GM12878 (cell line): ENCODE data around the gene USH2A. TPM values are rescaled to one million over a fixed set of nuclear protein-coding genes. Genes with fewer than 3 reads are reported as not detected.

Experiments used
- ATAC-seq: fragments of 200-7000 bp; cut with Tn5 transposase; 3 replicates; pipeline ENCODE4 v1.9.1; 2020; ENCODE audit warnings: mild to moderate bottlenecking, moderate library complexity
- BruUV-seq: library from RNA; stranded (reverse); fragments of 400-500 nt; replicated peaks from 2 replicates; lab custom pipeline; 2021; lab: Mats Ljungman, UMichigan
- CTCF ChIA-PET: fragments of 300-600 bp; sonication (Branson Sonifier 250); formaldehyde crosslinking; extraction: SDS; loops from one replicate; lab custom pipeline; 2021; ENCODE audit warnings: inconsistent platforms; lab: Yijun Ruan, JAX
- POLR2A ChIA-PET: fragments of 350-600 bp; formaldehyde crosslinking; extraction: SDS; loops from one replicate; lab custom pipeline; 2021; ENCODE audit warnings: inconsistent platforms; lab: Charles Lee
- RAD21 ChIA-PET: fragments of 300-600 bp; sonication (Branson Sonifier 250); formaldehyde crosslinking; loops from one replicate; lab custom pipeline; 2023; ENCODE audit warnings: antibody characterized with exemption; ENCODE audit not compliant: unreplicated experiment; lab: Charles Lee
- SMC1A ChIA-PET: fragments of 300-600 bp; sonication (Branson Sonifier 250); formaldehyde crosslinking; loops from one replicate; lab custom pipeline; 2023; ENCODE audit not compliant: unreplicated experiment, uncharacterized antibody; lab: Charles Lee
- DNase-seq: peaks from one replicate; pipeline ENCODE4 v3.0.0-alpha.2; 2011; ENCODE audit warnings: low read depth, low spot score
- FAIRE-seq: peaks from 3 replicates; lab custom pipeline; 2011; peaks lifted over from hg19 to GRCh38; lab: Jason Lieb, UNC
- H2AFZ ChIP-seq: 2 replicates; pipeline ENCODE4 v1.6.0; 2011; ENCODE audit warnings: low read depth, low read length, control low read depth; ENCODE audit not compliant: control insufficient read depth
- H3K27ac ChIP-seq: 2 replicates; pipeline ENCODE4 v1.5.1; 2011; ENCODE audit warnings: control low read depth; ENCODE audit not compliant: control insufficient read depth, insufficient read depth
- H3K27me3 ChIP-seq, 2 experiments: replicated peaks in 1 of 2; 2 replicates each; pipeline versions ENCODE4 v1.6.0 to v1.6.1; 2011; ENCODE audit warnings: low read length in 1 of 2; ENCODE audit not compliant: control insufficient read depth in 2 of 2, insufficient read depth in 2 of 2
- H3K36me3 ChIP-seq, 2 experiments: 2 replicates each; pipeline ENCODE4 v1.5.1; 2011; ENCODE audit warnings: low read length in 1 of 2; ENCODE audit not compliant: control insufficient read depth in 2 of 2, insufficient read depth in 2 of 2
- H3K4me1 ChIP-seq: 2 replicates; pipeline ENCODE4 v1.6.1; 2011; ENCODE audit warnings: mild to moderate bottlenecking, low read length, moderate library complexity, mixed read lengths; ENCODE audit not compliant: control insufficient read depth, insufficient read depth
- H3K4me2 ChIP-seq: 2 replicates; pipeline ENCODE4 v1.6.0; 2011; ENCODE audit warnings: control low read depth; ENCODE audit not compliant: control insufficient read depth, insufficient read depth
- H3K4me3 ChIP-seq: fragments of 200-600 bp; sonication (generic); 2 replicates; pipeline ENCODE4 v1.5.1; 2016
- H3K79me2 ChIP-seq: 2 replicates; pipeline ENCODE4 v1.6.0; 2011; ENCODE audit warnings: low read length; ENCODE audit not compliant: control insufficient read depth, insufficient read depth
- H3K9ac ChIP-seq: 2 replicates; pipeline ENCODE4 v1.8.0; 2011; ENCODE audit warnings: low read length, control low read depth, mixed read lengths; ENCODE audit not compliant: control insufficient read depth, insufficient read depth
- H3K9me3 ChIP-seq: replicated peaks from 3 replicates; pipeline ENCODE4 v1.5.1; 2011; ENCODE audit warnings: mild to moderate bottlenecking, low read length; ENCODE audit not compliant: control insufficient read depth, insufficient read depth
- H4K20me1 ChIP-seq: 2 replicates; pipeline ENCODE4 v1.6.0; 2011; ENCODE audit not compliant: control insufficient read depth, insufficient read depth
- BACH1 ChIP-seq: fragments of 450-650 bp; IDR thresholded peaks from 2 replicates; pipeline ENCODE4 v1.6.1; 2017; ENCODE audit warnings: mild to moderate bottlenecking, borderline replicate concordance
- IRF4 ChIP-seq: IDR thresholded peaks from 2 replicates; pipeline ENCODE4 v1.6.1; 2011; ENCODE audit warnings: low read depth, low read length
- NFYB ChIP-seq: IDR thresholded peaks from 2 replicates; pipeline ENCODE4 v1.6.1; 2011; ENCODE audit warnings: low read depth, mild to moderate bottlenecking, low read length, improper control_type of control experiment, moderate library complexity; ENCODE audit not compliant: insufficient read depth
- NR2C1 ChIP-seq: fragments of 450-650 bp; IDR thresholded peaks from 2 replicates; pipeline ENCODE4 v1.6.1; 2017; ENCODE audit warnings: antibody characterized with exemption, mild to moderate bottlenecking, moderate library complexity
- SMAD1 ChIP-seq: fragments of 450-650 bp; IDR thresholded peaks from 2 replicates; pipeline ENCODE4 v1.6.1; 2018; ENCODE audit warnings: mild to moderate bottlenecking, low read depth; ENCODE audit not compliant: partially characterized antibody
- SREBF1 ChIP-seq: IDR thresholded peaks from 2 replicates; pipeline ENCODE4 v1.6.1; 2012; ENCODE audit warnings: mild to moderate bottlenecking, low read length
- ZNF207 ChIP-seq: fragments of 450-650 bp; IDR thresholded peaks from 2 replicates; pipeline ENCODE4 v1.6.1; 2014; ENCODE audit warnings: antibody characterized with exemption, mild to moderate bottlenecking, borderline replicate concordance
- ZNF24 ChIP-seq: fragments of 450-650 bp; IDR thresholded peaks from 2 replicates; pipeline ENCODE4 v1.6.1; 2017; ENCODE audit warnings: antibody characterized with exemption, mild to moderate bottlenecking
- WGBS: methylation state at CpG from one replicate; pipeline ENCODE4 v1.1.6; 2016; ENCODE audit warnings: low lambda C conversion rate; ENCODE audit not compliant: insufficient replicate concordance, insufficient coverage; ENCODE audit errors: missing lambda C conversion rate; 5-methylcytosine and 5-hydroxymethylcytosine counted together
- in situ Hi-C: fragments of 300-500 bp; cut with MboI; formaldehyde crosslinking; loops from 9 replicates; pipeline ENCODE4 v1.14.3; 2018; ENCODE audit warnings: mixed read lengths
- intact Hi-C: fragments of 100-400 bp; cut with micrococcal nuclease; formaldehyde crosslinking; loops from one replicate; pipeline ENCODE4 v1.14.2; 2022; ENCODE audit not compliant: unreplicated experiment
- polyA plus RNA-seq, 11 experiments: library from polyadenylated mRNA; depleted of rRNA in 4 of 11; unstranded in 6 of 11; stranded (reverse) in 5 of 11; fragments of >200 nt; fragmentation: Nextera tagmentation in 4 of 11; fragmentation: Illumina TruSeq in 1 of 11; extraction: Ambion mirVana in 4 of 11; extraction: Trizol in 1 of 11; gene quantifications; 1 replicate in 1 of 11; 2 replicates in 10 of 11; pipeline versions ENCODE4 v1.2.1 to v1.2.3, GENCODE V29; 2011 to 2016; ENCODE audit warnings: inconsistent platforms in 2 of 11, missing spikeins in 2 of 11, low read depth in 1 of 11
- total RNA-seq, 4 experiments: library from RNA; depleted of rRNA in 3 of 4; stranded (reverse); fragments of >200 nt in 3 of 4; fragmentation: Illumina TruSeq in 1 of 4; extraction: Trizol in 1 of 4; gene quantifications; 2 replicates each; pipeline versions ENCODE4 v1.2.1 to v1.2.3, GENCODE V29; 2013 to 2021
- TF ChIP-seq, protein P1 (sequence below): fragments of 450-650 bp; IDR thresholded peaks from 2 replicates; pipeline ENCODE4 v1.6.1; 2017; ENCODE audit warnings: mild to moderate bottlenecking, moderate library complexity
- TF ChIP-seq, protein P2 (sequence below): IDR thresholded peaks from 2 replicates; pipeline ENCODE4 v1.6.1; 2012; ENCODE audit warnings: mild to moderate bottlenecking, low read depth, low read length

The USH2A gene
- total and polyA plus RNA-seq, 10 of the 15 experiments (the other 5 are each of a cell fraction or from before 2014, with no cell fraction given): under 0.01 to 0.20 (median 0.01) TPM; not detected in 2

DNA sequence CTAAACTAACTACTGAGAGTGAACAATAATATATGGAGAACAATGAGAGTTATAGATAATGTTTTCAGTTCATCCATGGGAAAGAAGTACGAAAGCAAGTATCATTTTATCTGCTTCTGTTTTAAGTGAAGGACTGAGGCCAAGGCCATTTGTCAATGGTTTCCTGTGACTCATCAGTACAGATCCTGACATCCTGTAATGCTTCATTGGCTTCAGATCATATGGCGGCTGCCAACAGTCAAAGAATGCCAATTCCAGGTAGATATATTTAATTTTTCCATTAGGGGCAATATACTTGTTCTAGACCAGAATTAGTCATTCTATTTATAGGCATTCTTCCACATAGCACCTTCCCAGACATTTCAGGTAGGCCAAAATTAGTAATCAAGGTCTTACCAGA lies 97.3 kb downstream of the USH2A start:
- H3K36me3 ChIP-seq: no peaks in the 10 kb centered on the region
- no peaks in the 10 kb centered on the region for H3K27me3 ChIP-seq
- no peak overlapping the region for H3K4me3 ChIP-seq
- ATAC-seq (no peak), DNase-seq (no peak), FAIRE-seq (no peak)
- no peak overlapping the region for H3K4me2 ChIP-seq
- ChIA-PET POLR2A (no interaction called here), RAD21 (no interaction called here), SMC1A (no interaction called here), CTCF (no interaction called here)
- H3K9ac ChIP-seq: no peak overlapping the region
- intact Hi-C loops (no loop called here), in situ Hi-C loops (no loop called here)
- no peak overlapping the region for H2AFZ ChIP-seq
- WGBS: 2% methylated on average over 2 of the region's 2 CpGs
- no TSS peak for BruUV-seq
- no peaks in the 10 kb centered on the region for H3K4me1 ChIP-seq
- no peaks in the 10 kb centered on the region for H4K20me1 ChIP-seq
- no peaks in the 10 kb centered on the region for H3K79me2 ChIP-seq
- H3K9me3 ChIP-seq: no peaks in the 10 kb centered on the region
- TF ChIP-seq BACH1: no peak
- TF ChIP-seq, protein P1, sequence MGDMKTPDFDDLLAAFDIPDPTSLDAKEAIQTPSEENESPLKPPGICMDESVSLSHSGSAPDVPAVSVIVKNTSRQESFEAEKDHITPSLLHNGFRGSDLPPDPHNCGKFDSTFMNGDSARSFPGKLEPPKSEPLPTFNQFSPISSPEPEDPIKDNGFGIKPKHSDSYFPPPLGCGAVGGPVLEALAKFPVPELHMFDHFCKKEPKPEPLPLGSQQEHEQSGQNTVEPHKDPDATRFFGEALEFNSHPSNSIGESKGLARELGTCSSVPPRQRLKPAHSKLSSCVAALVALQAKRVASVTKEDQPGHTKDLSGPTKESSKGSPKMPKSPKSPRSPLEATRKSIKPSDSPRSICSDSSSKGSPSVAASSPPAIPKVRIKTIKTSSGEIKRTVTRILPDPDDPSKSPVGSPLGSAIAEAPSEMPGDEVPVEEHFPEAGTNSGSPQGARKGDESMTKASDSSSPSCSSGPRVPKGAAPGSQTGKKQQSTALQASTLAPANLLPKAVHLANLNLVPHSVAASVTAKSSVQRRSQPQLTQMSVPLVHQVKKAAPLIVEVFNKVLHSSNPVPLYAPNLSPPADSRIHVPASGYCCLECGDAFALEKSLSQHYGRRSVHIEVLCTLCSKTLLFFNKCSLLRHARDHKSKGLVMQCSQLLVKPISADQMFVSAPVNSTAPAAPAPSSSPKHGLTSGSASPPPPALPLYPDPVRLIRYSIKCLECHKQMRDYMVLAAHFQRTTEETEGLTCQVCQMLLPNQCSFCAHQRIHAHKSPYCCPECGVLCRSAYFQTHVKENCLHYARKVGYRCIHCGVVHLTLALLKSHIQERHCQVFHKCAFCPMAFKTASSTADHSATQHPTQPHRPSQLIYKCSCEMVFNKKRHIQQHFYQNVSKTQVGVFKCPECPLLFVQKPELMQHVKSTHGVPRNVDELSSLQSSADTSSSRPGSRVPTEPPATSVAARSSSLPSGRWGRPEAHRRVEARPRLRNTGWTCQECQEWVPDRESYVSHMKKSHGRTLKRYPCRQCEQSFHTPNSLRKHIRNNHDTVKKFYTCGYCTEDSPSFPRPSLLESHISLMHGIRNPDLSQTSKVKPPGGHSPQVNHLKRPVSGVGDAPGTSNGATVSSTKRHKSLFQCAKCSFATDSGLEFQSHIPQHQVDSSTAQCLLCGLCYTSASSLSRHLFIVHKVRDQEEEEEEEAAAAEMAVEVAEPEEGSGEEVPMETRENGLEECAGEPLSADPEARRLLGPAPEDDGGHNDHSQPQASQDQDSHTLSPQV: no peak
- TF ChIP-seq ZNF24: no peak
- no peak for TF ChIP-seq IRF4
- TF ChIP-seq, protein P2, sequence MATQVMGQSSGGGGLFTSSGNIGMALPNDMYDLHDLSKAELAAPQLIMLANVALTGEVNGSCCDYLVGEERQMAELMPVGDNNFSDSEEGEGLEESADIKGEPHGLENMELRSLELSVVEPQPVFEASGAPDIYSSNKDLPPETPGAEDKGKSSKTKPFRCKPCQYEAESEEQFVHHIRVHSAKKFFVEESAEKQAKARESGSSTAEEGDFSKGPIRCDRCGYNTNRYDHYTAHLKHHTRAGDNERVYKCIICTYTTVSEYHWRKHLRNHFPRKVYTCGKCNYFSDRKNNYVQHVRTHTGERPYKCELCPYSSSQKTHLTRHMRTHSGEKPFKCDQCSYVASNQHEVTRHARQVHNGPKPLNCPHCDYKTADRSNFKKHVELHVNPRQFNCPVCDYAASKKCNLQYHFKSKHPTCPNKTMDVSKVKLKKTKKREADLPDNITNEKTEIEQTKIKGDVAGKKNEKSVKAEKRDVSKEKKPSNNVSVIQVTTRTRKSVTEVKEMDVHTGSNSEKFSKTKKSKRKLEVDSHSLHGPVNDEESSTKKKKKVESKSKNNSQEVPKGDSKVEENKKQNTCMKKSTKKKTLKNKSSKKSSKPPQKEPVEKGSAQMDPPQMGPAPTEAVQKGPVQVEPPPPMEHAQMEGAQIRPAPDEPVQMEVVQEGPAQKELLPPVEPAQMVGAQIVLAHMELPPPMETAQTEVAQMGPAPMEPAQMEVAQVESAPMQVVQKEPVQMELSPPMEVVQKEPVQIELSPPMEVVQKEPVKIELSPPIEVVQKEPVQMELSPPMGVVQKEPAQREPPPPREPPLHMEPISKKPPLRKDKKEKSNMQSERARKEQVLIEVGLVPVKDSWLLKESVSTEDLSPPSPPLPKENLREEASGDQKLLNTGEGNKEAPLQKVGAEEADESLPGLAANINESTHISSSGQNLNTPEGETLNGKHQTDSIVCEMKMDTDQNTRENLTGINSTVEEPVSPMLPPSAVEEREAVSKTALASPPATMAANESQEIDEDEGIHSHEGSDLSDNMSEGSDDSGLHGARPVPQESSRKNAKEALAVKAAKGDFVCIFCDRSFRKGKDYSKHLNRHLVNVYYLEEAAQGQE: no peak
- no peak for TF ChIP-seq SREBF1
- TF ChIP-seq SMAD1: no peak
- TF ChIP-seq NR2C1: no peak
- no peak for TF ChIP-seq NFYB
- TF ChIP-seq ZNF207: no peak
- no peak overlapping the region for H3K27ac ChIP-seq
